Tibial nerve (tissue), 3 donors: ENCODE measurements around the gene SLC35F2.

Experiments used
- CTCF ChIP-seq, 5 experiments: fragments of 200-600 bp in 3 of 5; fragments of 450-650 bp in 2 of 5; sonication (generic) in 3 of 5; IDR thresholded peaks; one replicate each; pipeline ENCODE4 v1.5.1; 2016 to 2019; ENCODE audit warnings: antibody characterized with exemption in 5 of 5, mild to moderate bottlenecking in 3 of 5, moderate library complexity in 2 of 5
- POLR2A ChIP-seq, 2 donors: fragments of 450-650 bp; IDR thresholded peaks; one replicate each; pipeline ENCODE4 v1.6.1; 2017; ENCODE audit warnings: antibody characterized with exemption in 2 of 2, mild to moderate bottlenecking in 2 of 2, moderate library complexity in 2 of 2

- no peak for TF ChIP-seq CTCF (IDR thresholded peaks at IDR 0.05)
- TF ChIP-seq POLR2A (IDR thresholded peaks at IDR 0.05) = no peak
Observed at GRCh38 chr11:107908211-107908610, 49.6 kb upstream of the SLC35F2 start.
